A549 treated with RU486 at 1 μM for 4 hours (cell line): ENCODE data around the gene NELFA. TPM values are rescaled to one million over a fixed set of nuclear protein-coding genes. Genes with fewer than 3 reads are reported as not detected.

Experiments
- total RNA-seq: library from RNA; stranded (reverse); fragments of 200-300 nt; extraction: Qiagen RNA extraction; gene quantifications from 5 replicates; pipeline ENCODE4 v1.2.3, GENCODE V29; 2022; ENCODE audit warnings: low read depth

The NELFA gene
- total RNA-seq, result 17.5 to 26.6 TPM (median 23.9 TPM) in 5 replicates

GRCh38 chr4:2008921-2009650 lies at the start of gene NELFA:
Gene NELFA, minus strand, starts transcription at chr4:2008974. Its CDS starts 15 bp downstream, at chr4:2008959.

Other genes starting within 250 kb of the NELFA start
- 1.4 to 2.5 TPM (median 1.9 TPM) in 5 replicates for gene FGFR3, start 215.7 kb downstream of the NELFA start, total RNA-seq
- gene LETM1, start 152.8 kb downstream of the NELFA start, total RNA-seq, result 25.0 to 31.4 TPM (median 29.4 TPM) in 5 replicates
- 38.2 to 46.8 TPM (median 42.6 TPM) in 5 replicates for gene NSD2, start 137.6 kb downstream of the NELFA start, total RNA-seq
- 9.3 to 16.2 TPM (median 14.7 TPM) in 5 replicates for gene NAT8L, start 50.4 kb upstream of the NELFA start, total RNA-seq
- gene HAUS3, start 233.1 kb upstream of the NELFA start, total RNA-seq, result 2.7 to 8.8 TPM (median 7.6 TPM) in 5 replicates
- gene POLN, start 233.1 kb upstream of the NELFA start, total RNA-seq, result 0.37 to 1.1 TPM (median 0.83 TPM) in 5 replicates